ENCODE results near the gene HS1BP3. TPM values are rescaled to one million over a fixed set of nuclear protein-coding genes. Genes with fewer than 3 reads are reported as not detected.

HS1BP3 gene
- total and polyA plus RNA-seq, 12 donors, result 23.7 to 50.1 (median 40.5) TPM

DNA sequence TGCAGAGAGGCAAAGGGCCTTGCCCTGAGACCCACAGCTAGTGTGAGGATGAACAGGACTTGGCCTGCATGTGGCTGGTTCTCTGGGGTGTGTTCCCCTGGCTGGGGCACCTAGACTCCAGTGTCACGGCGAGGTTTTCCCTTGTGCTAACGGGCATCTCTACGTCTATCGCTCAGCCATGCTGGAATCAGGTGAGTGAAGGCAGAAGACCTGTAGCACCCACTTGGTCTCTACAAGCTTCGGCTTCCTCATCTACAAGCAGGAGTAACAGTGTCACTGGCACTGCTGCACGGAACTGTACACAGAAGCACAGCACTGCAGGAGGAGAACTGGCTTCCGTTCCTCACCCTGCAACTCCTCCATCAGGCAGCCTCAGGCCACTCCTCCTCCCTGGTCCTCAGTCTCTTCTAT lies 30.6 kb downstream of the HS1BP3 start:
- Histone ChIP-seq H3K27me3 (no peaks in the 10 kb centered on the region), H3K4me1 (replicated peaks in 1 of 2) (peaks cover 35 to 77% of the 10 kb centered on the region in 2 donors), H3K27ac (peak overlapping the region in 4 of 5 donors; percentile 90 to 99 (median 95)), H3K36me3 (replicated peaks in 1 of 2) (peaks cover 0 to 31% of the 10 kb centered on the region in 2 donors), H3K9me3 (replicated peaks in 1 of 3) (no peaks in the 10 kb centered on the region), H3K4me3 (no peak overlapping the region)
- intact Hi-C loops (cut with DNase I), result no loop called here
- TF ChIP-seq, protein P1, sequence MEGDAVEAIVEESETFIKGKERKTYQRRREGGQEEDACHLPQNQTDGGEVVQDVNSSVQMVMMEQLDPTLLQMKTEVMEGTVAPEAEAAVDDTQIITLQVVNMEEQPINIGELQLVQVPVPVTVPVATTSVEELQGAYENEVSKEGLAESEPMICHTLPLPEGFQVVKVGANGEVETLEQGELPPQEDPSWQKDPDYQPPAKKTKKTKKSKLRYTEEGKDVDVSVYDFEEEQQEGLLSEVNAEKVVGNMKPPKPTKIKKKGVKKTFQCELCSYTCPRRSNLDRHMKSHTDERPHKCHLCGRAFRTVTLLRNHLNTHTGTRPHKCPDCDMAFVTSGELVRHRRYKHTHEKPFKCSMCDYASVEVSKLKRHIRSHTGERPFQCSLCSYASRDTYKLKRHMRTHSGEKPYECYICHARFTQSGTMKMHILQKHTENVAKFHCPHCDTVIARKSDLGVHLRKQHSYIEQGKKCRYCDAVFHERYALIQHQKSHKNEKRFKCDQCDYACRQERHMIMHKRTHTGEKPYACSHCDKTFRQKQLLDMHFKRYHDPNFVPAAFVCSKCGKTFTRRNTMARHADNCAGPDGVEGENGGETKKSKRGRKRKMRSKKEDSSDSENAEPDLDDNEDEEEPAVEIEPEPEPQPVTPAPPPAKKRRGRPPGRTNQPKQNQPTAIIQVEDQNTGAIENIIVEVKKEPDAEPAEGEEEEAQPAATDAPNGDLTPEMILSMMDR (IDR thresholded peaks at IDR 0.05), result no peak
- TF ChIP-seq POLR2A (IDR thresholded peaks at IDR 0.05), result no peak
- WGBS, 4 donors, result 77 to 92% (median 91%) methylated on average over 3 to 8 of the region's 8 CpGs
- DNase-seq, result peak in 3 of 7 donors; percentile 10 to 49 (median 13)

- H3K36me3 ChIP-seq (replicated peaks in 1 of 2), result peaks cover 0 to 31% of the 10 kb centered on the region in 2 donors
- peak overlapping the region; percentile 90 to 100 (median 99) for H3K27ac ChIP-seq
- TF ChIP-seq, protein P1 (IDR thresholded peaks at IDR 0.05), result no peak
- TF ChIP-seq POLR2A (IDR thresholded peaks at IDR 0.05), result no peak
- peak in 4 of 7 donors; percentile 32 to 77 (median 54) for DNase-seq
- no peak overlapping the region for H3K4me3 ChIP-seq
- H3K9me3 ChIP-seq (replicated peaks in 1 of 3), result no peaks in the 10 kb centered on the region
- no peaks in the 10 kb centered on the region for H3K27me3 ChIP-seq
- H3K4me1 ChIP-seq (replicated peaks in 1 of 2), result peaks cover 35 to 78% of the 10 kb centered on the region in 2 donors
- WGBS, 4 donors, result 73 to 81% (median 77%) methylated on average over 8 to 13 of the region's 13 CpGs
- intact Hi-C loops (cut with DNase I), result no loop called here
These were observed 31.3 kb downstream of the HS1BP3 start for GRCh38 chr2:20619624-20620024.

DNA sequence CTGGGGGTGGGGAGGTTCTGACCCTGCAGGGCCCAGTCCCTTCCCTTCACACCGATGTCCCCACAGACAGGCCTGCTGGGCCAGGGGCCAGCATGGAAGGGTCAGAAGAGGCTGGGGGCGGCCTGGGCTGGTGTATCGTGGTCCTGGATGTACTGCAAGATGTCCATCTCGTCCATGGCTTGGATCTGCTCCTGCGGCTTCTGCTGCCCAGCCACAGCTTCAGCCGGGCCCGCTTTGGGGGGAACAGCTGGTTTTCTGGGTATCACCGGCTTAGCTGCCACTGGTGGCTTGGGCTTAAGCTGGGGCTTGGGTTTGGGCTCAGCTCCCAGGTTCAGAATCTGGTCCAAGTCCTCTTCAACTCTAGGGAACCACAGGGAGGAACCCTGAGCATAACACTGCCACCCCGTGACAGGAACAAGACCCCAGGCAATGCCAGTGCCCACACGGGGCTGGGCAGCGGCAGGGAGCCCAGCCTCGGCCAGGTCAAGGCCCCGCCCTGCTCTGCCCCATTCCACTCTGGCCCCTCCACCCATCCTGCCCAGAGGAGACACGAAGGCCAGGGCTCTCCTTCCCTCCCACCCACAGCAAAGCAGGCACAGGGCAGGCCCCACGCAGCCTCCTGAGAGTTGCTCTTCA lies 31.9 kb downstream of the HS1BP3 start:
- WGBS, 4 donors, result 57 to 71% (median 70%) methylated on average over 7 to 15 of the region's 15 CpGs
- Histone ChIP-seq H3K27ac (peak overlapping the region; percentile 90 to 100 (median 99)), H3K9me3 (replicated peaks in 1 of 3) (no peaks in the 10 kb centered on the region), H3K4me3 (no peak overlapping the region), H3K27me3 (no peaks in the 10 kb centered on the region), H3K4me1 (replicated peaks in 1 of 2) (peaks cover 35 to 77% of the 10 kb centered on the region in 2 donors), H3K36me3 (replicated peaks in 1 of 2) (peaks cover 0 to 31% of the 10 kb centered on the region in 2 donors)
- TF ChIP-seq POLR2A (IDR thresholded peaks at IDR 0.05), result no peak
- TF ChIP-seq, protein P1 (IDR thresholded peaks at IDR 0.05), result no peak
- peak in 2 of 7 donors; percentile 22 to 29 for DNase-seq
- intact Hi-C loops (cut with DNase I), result no loop called here

DNA sequence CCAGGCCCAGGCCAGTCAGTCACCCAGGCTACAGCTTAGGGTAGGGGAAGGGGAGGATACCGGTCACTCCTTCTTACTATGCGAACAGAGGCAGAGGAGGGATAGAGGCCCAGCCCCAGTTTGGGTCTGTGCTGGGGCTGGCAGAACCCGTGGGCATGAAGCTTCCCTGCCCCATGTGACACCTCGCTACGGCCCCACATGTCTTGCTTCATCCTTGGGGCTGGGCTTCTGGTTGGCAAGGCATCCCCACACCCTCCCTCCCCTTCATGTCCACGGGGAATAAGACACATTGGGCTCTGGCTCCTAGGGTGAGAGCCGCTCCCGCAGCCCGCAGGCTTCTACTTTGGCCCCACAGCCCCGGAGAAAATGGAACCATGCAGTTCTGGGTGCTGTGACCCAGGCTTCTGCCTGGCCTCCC lies 32.4 kb downstream of the HS1BP3 start:
- Histone ChIP-seq H3K4me3 (no peak overlapping the region), H3K4me1 (replicated peaks in 1 of 2) (peaks cover 33 to 73% of the 10 kb centered on the region in 2 donors), H3K27me3 (no peaks in the 10 kb centered on the region), H3K9me3 (replicated peaks in 1 of 3) (no peaks in the 10 kb centered on the region), H3K36me3 (replicated peaks in 1 of 2) (peaks cover 0 to 27% of the 10 kb centered on the region in 2 donors), H3K27ac (peak overlapping the region; percentile 90 to 100 (median 99))
- 25 to 50% (median 33%) methylated on average over 5 to 10 of the region's 10 CpGs for WGBS, 4 donors
- TF ChIP-seq POLR2A (IDR thresholded peaks at IDR 0.05), result peak in 1 of 2 donors; percentile 27
- TF ChIP-seq, protein P1 (IDR thresholded peaks at IDR 0.05), result no peak
- peak; percentile 66 to 90 (median 88) for DNase-seq
- intact Hi-C loops (cut with DNase I), result no loop called here
